ENCODE results near the gene DRAXIN.

Gene DRAXIN

DNA sequence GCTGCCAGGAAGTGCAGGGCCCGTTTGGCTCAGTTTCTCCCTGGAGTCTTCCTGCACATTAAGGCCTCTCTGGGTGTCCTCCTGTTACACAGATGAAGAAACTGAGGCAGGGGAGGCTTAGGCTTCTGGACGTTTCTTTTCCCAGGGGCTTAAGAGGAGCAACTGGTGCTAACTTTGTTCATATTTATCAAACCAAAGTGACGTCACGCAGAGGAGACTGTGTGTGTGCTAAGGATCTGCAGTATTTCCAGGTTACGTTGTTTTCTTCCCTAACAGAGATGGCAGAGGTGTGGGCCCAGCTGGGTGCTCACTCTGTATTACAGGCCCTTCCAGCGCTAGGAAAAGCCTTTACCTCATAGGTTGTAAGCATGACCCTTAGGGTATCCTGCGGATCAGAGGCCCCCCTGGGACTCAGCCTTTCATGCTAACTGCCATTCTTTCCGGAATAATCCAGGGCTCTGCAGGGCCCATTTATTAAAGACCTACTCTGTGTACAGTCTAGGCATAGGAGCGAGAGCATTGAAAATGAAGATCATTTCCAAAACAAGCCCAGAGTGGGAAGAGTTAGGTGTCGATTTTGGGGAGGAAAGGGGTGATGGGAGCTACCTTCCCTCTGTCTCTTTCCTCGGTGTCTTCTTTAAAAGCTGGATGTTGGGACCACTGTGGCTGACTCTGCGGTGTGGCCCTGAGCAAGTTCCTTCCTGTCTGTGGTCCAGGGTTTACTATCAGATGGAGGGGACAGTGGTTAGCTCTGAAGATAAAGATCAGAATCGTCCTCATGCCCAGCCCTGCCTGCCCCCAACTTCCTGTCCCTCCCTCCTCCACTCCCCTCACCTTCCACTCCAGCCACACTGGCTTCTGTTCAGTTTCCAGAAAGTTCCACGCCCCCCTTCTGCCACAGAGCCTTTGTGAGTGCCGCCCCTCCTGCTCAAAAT, 49.0 kb downstream of the DRAXIN start:
- no peak for DNase-seq

DNA sequence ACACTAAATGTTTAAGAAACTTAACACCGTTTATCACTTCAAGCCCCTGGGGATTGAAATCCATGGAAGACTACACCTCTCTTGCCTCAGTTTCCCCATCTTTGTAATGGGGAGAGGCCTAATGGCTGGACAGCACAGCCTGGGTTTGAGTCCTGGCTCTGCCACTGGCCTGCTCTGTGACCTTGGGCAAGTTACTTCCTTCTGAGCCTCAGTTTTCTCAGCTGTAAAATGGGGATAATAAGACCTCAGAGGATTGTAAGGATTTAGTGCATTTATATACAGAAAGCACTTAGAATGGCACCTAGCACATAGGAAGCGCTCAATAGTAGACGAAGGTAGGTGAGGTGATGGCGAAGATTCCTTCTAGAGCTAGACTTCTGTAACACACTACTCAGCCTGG, 50.0 kb downstream of the DRAXIN start:
- DNase-seq = no peak

DNA sequence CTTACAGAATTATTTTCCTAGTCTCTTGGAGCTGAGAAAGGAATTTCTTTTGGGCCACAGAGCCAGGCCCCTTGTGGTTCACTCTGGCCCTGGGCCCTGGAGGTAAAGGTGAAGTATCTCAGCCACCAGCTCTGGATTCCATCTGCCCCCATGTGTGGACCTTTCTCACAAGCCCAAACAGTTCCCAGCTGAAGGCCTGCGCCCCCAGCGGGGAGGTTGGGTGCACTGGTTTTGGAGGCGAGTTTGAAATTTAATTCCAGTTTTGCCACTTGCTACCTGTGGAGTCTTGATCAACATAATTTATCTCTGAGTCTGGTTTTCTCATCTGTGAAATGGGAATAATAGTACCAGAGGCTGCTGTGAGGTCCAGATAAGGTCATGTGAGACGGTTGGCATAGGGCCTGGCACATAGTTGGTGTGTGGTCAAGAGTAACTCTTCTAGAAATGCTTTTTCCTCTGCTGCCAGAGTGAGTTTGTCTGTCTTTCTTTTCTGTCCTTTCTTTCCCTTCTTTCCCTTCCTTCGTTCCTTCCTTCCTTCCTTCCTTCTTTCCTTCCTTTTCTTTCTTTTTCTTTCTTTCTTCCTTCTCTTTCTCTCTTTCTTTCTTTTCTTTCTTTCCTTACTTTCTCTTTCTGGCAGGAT, 50.5 kb downstream of the DRAXIN start:
- DNase-seq = no peak

DNA sequence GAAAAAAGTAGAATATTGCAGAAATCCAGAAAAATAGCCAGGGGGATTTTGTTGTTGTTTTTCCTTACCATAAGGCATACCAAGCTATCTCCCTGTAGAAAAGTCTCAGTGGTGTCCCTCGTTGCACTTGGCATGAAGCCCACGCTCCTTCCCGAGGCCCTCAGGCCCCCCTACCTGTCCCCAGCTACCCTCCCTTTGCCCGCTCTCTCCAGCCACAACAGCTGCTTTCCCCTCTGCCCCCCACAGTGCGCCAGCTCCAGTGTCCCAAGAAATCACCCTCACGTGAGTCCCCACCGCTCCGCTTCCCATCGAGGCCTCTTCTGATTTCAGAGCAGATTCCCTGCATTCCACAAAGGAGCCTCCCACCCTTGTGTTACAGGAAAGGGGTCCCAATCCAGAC, 52.8 kb downstream of the DRAXIN start:
- no peak for DNase-seq

DNA sequence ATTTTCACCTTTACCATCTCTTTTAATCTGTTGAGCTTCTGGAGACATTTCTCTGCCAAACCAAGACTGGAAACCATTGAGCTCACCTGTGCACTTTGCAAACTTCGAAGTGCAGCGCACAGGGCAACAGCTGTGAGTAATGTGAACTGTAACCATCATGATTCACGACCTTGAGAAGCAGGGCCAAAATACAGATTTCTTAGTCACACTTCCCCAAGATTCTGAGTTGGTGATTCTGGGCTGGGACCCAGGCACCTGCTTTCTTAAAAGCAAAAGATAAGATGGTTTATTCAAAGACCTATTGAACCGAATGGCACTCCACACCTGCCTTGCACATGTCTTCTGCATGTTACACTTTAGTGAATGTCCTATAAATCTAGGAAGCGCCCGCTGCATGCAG, 54.6 kb downstream of the DRAXIN start:
- DNase-seq = no peak

DNA sequence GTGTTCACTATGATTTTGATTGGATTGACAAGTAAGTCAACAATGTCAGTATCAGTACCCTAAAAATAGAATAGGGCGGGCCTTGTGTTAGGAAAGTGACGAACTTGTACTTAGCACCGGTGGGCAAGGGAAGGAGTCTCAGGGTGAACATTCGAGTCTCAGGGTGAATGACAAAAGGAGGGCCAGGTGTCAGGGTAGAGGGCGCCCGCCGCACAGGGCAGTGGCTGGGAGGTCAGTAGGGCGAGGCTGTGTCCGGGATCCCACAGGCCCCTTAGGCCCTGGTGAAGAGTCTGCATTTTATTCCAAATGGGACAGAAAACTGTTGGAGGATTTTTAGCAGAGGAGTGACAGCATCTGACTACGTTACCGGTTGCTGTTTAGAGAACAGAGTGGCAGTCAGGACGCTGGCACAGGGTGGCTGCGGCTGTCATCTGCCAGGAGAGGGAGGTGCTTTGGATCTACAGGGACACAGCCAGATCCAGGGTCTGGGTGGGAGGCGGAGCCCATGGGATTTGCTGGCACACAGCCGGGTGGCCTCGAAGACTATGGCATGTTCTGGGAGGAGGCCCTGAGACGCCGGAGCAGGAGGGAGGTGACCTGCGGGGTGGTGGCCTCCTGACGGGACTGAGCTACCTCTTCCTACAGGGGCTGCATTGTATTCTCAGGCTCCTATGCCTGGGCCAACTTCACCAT, 55.4 kb downstream of the DRAXIN start:
- no peak for DNase-seq

DNA sequence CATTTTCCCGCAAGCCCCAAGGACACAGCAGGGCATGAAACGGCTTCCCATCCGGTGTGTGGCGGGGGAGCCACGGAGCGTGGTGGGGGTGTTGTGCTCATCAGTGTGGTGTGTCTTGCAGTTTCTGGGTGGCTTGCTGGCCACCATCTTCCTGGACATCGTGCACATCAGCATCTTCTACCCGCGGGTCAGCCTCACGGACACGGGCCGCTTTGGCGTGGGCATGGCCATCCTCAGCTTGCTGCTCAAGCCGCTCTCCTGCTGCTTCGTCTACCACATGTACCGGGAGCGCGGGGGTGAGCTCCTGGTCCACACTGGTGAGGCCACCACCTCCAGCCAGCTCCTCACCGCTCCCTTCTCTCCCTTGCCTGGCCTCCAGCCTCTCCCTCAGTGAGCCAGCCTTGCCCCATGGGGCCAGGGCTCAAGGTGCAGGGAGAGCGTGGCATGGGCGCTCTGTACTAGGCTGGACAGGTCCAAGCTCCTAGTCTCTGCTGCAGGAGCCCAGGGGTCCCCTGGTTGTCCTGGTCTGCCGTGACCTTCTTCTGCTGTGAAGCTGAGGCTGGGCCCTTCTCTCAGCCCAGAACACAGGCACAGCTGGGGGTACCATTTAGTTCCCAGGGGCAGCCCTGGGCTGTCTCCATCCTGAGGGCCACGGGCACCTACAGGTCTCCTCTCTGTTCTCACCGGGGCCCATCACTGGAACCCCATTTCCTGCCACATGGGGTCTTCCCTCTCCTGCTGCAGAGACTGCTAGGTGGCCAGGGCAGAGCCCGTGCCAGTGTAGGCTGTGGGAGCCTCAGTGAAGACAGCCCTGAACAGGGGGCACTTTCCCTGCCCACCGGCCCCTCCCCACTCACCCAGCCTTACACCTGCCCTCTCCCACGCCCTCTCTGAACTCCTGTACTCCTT, 57.0 kb downstream of the DRAXIN start:
- no peak for DNase-seq

DNA sequence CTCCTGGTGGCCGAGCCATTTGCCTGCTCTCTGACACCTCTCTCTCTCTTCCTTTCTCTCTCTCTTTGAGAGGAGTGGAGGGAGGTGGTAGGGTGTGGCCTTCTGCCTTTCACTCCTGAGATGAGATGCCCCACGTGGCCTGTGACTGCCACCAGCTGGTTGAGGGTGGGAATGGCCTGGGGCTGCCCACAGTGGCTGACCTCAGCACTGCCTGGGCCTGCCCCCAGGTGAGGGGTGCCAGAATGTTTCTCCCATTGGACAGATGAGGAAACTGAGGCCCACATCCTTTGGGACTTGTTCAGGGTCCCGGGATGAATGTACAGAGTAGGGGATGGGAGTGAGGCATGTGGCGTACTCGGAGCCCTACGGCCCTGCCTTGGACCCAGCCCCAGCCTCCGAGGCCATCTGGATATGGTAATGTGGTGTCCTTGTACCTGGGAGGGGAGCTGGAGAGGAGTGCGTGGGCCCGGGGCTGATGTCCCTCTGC, 57.7 kb downstream of the DRAXIN start:
- DNase-seq = peak; percentile 58

DNA sequence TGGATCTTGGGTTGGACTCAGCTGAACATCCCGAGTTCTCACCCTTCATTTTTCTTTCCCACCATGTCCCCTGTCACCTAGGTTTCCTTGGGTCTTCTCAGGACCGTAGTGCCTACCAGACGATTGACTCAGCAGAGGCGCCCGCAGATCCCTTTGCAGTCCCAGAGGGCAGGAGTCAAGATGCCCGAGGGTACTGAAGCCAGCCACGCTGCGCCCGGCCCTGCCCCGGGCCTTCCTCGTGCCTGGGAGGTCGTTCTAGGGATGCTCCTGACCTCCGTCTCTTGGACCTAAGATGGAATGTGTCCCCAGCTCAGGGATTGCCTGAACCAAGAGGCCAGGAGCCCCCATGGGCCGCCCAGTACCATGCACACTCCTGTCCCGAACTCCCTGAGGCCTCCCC, 58.5 kb downstream of the DRAXIN start:
- DNase-seq = no peak

DNA sequence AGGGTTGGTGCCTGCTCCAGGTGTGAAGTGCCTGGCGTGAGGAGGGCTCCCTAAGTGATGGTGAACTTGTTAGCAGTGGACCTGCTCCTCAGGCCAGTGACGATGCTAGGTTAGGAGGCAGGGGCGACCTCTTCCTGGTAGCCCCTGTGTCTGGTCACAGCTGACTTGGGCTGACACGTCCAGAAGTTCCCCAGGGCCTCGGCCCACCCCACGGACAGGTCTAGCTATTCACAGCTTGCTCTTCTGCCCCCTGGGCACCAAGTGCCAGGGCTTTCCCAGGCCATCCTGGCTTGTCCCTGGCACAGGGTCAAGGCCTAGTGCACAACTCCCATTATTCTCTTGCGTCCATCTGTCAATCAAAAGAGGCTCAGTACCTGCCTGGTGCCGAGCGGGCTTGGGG, 59.6 kb downstream of the DRAXIN start:
- DNase-seq = no peak

DNA sequence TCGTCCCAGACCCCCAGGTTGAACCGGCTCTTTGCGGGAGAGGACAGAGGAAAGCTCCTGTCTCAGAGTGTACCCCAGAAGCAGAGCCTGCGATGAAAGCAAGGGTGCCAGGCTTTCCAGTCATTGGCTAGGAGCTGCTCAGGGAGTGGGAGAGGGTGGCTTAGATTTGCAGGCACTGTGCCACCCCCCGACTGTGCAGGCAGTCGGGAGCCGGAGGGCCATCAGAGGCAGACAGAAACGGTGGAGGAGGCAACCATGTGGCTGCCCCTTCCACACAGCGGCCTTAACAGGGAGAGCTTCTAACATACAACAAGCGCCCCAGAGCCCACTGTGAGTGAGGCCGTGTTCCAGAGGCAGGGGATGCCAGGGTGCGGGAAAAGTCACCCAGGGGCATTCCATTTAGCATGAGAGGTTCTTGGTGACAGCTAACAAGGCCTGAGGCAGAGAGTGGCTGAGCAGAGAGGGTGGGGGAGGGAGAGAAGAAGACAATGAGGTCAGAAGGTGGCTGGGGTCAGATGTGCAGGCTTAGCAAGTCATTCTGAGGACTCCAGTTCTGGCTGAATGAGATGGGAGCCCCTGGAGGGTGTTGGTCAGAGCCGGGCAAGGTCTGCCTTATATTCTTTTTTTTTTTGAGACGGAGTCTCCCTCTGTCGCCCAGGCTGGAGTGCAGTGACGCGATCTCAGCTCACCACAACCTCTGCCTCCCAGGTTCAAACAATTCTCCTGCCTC, 61.0 kb downstream of the DRAXIN start:
- DNase-seq = no peak

DNA sequence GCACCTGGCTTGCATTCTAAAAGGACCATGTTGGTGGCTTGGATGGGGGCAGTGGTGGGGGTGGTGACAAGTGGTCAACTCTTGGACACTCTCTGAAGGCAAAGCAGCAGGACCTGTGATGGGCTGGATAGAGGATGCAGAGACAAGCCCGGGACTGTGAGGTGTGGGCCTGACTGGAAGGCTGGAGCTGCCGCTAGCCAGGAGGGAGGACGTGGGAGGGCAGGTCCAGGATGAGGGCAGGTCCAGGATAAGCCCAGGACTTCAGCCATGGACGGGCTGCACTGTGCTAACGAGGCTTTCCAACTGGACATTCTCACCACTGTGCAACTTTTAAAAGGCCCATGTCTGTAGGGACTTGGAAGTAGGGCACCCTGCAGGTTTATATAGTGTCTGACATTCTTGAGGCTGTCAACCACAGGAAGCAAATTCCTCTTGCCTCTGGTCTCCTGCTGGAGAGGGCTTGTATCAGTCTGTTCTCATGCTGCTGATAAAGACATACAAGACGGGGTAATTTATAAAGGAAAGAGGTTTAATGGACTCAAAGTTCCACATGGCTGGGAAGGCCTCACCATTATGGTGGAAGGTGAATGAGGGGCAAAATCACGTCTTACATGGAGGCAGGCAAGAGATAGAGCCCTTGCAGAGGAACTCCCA, 62.2 kb downstream of the DRAXIN start:
- no peak for DNase-seq

DNA sequence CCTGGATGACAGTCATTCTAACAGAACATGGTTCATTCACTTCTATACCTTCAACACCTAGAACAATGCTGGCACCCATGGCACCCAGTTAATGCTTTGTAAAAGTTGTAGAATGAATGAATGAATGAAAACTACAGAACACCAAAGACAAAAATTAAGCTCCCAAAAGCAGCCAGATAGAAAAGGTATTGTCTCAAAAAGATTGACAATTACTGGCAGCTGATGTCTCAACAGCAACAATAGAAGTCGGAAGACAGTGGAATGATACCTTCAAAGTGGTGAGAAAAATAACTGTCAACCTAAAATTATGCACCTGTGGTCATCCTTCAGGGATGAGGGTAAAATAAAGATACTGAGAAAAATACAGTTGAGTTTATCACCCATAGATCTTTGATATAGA, 65.5 kb downstream of the DRAXIN start:
- DNase-seq = no peak

DNA sequence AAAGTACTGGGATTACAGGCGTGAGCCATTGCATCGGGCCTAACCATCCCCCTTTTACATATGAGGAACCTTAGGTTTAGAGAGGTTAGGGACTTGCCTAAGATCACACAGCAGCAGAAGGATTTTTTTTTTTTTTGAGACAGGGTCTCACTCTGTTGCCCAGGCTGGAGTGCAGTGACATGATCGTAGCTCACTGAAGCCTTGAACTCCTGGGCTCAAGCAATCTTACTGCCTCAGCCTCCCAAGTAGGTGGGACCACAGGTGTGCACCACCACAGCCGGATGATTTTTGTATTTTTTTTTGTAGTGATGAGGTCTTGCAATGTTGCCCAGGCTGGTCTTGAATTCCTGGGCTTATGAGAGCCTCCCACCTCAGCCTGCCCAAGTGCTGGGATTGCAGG, 68.3 kb downstream of the DRAXIN start:
- DNase-seq = no peak

DNA sequence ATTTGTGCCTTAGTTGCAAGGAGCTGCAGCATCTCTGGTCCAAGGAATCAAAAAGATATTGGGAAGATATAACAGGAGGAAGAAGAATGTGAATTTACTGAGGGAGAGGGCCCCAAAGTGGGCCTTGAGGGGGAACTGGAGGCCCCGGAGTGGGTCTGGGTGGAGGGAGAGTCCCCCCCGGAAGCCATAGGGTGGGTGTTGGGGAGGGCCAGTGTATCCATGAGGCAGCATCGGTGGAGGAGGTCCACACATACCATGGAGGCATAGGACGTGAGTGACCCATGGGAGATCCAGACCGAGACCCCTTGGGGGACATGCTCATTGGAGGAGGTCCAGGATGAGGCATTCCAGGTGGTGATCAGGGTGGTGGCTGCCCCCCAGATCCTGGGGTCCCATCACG, 69.8 kb downstream of the DRAXIN start:
- DNase-seq = no peak

DNA sequence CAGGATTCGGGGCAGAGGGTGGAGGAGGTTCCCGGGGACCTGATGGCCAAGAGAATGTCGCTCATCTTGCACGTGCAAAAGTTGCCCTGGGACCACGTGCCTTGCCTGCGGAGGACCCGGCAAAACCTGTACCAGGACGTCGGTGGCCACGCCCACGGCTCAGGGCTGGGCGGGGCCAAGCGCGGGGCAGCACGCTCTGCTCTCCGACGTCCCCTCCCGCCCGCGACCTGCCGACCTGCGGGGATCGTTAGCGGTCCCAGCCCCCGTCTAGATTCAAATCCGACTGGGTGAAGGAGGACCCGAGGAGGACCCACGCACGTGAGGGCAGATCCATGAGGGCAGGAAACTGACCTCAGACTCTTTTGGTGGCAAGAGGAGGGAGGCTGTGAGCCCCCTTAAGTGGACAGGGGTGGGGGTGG, 70.5 kb downstream of the DRAXIN start, which contains the start of gene C1orf167:
Gene C1orf167 (plus strand): TSS at position 206 of the 419 bp plus-strand sequence. CDS start 2,208 bp downstream, outside the sequence.
- DNase-seq = peak; percentile 32

DNA sequence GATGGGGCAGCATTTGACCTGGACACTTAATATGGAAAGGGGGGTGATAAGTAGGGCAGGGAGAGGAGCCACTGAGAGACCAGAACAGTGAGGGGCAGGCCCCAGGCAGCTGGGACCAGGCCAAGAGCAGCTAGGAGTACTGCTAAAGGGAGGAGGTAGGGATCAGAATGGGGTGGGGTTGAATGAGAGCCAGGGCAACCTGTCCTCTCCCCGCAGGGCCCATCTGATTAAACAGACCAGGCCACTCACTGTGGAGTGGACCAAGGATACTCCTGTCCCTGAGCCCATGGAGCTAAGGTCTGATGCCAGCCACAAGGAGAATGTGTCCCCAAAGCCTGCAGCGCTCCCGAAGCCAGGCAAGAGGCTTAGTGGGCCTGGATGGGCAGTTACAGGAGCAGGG, 72.6 kb downstream of the DRAXIN start:
- DNase-seq = no peak

DNA sequence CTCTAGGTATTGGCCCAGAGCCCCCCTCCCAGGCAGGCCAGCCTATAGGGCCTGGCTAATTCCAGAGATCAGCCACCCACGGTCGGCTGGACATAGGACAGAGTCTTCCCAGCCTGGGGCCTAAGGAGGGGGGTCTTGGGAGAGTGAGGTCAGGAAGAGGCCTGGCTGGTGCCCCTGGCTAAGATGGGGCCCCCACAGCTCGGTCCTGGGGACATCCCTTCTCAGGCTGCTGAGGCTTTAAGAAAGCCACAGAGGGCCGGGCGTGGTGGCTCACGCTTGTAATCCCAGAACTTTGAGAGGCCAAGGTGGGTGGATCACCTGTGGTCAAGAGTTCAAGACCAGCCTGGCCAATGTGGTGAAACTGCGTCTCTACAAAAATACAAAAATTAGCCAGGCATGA, 73.0 kb downstream of the DRAXIN start:
- no peak for DNase-seq

DNA sequence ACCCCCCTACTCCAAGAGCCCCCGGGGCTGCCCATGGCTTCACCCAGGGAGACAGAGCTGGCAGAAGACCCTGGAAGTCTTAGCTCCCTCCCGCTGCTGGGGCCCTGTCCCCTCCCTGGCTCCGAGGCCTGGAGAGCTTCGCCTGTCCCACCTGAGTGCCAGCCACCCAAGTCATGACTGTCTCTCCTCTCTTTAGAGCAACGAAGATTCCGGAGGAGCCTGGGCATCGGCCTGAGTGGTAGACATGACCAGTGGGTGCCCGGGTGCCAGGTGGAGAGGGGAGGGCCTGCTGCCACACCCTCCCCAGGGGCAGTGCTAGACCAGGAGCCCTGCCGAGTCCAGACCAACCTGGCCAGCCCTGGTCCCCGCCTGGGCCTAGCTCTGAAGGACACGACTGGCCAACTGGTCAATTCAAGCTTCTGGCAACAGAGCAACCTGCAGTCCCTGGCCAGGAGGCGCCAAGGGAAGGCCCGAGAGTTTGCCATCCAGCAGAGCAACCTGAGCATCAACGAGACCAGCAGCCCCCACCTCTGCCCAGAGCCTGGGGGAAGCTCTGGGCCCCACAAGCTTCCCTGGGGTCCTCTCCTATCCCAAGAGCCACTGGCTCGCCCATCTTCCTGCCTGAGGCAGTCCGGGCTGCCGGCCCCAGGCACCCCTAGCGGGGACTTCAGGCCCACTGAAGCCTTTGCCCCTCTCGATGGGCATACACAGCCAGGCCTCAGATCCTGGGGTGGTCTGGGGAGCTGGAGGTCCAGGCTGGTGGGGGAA, 74.3 kb downstream of the DRAXIN start:
- no peak for DNase-seq

DNA sequence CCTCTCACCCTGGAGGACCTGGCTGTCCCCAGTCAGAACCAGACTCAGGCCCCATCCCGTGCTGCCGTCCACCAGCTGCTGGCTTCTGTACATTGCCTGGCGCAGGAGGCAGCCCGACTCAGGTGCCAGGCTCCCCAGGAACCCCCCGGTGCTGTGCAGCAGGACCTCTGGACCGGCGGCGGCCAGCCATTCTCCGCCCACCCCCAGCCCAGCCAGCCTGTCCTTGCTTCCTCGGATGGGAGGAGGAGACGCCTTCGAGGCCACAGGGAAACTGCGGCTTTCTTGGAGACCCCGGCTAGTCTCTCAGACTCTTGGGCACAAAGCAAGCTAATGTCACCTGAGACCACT, 74.9 kb downstream of the DRAXIN start:
- no peak for DNase-seq

Data from activated naive CD4-positive, alpha-beta T cell treated with Interleukin-2 at 50 U/mL for 16 hours (primary cell).